Ramos (cell line): ENCODE measurements around the gene WFS1.

Source experiments
- in situ Hi-C: fragments of 300-500 bp; cut with MboI; formaldehyde crosslinking; loops from one replicate; pipeline ENCODE4 v1.14.3; 2022; ENCODE audit warnings: low sequenced_read_pairs; ENCODE audit not compliant: unreplicated experiment

The WFS1 gene

GRCh38 chr4:6269616-6270511 lies at the start of gene WFS1:
TSS of gene WFS1 (plus strand) at chr4:6269850. CDS start at chr4:6277456, 7,606 bp downstream.
- in situ Hi-C loops: no loop called here

- in situ Hi-C loops: no loop called here
Measured at GRCh38 chr4:6221301-6221850, 48.3 kb upstream of the WFS1 start.

GRCh38 chr4:6221851-6222760 lies 47.5 kb upstream of the WFS1 start:
- in situ Hi-C loops: no loop called here

GRCh38 chr4:6222761-6223292 lies 46.8 kb upstream of the WFS1 start:
- in situ Hi-C loops: no loop called here

GRCh38 chr4:6224735-6225134 lies 44.9 kb upstream of the WFS1 start:
- in situ Hi-C loops: no loop called here

- in situ Hi-C loops: no loop called here
Measured at GRCh38 chr4:6225469-6225868, 44.2 kb upstream of the WFS1 start.

- in situ Hi-C loops: no loop called here
Measured at GRCh38 chr4:6226506-6226905, 43.1 kb upstream of the WFS1 start.

GRCh38 chr4:6227412-6228157 lies 42.1 kb upstream of the WFS1 start:
- in situ Hi-C loops: no loop called here

GRCh38 chr4:6228158-6229067 lies 41.2 kb upstream of the WFS1 start:
- in situ Hi-C loops: no loop called here

- in situ Hi-C loops: no loop called here
Measured at GRCh38 chr4:6229095-6229494, 40.6 kb upstream of the WFS1 start.

- in situ Hi-C loops: no loop called here
Measured at GRCh38 chr4:6229671-6230501, 39.8 kb upstream of the WFS1 start.

- in situ Hi-C loops: no loop called here
Measured at GRCh38 chr4:6230502-6230785, 39.2 kb upstream of the WFS1 start.

- in situ Hi-C loops: no loop called here
Measured at GRCh38 chr4:6230827-6231662, 38.6 kb upstream of the WFS1 start.

- in situ Hi-C loops: no loop called here
Measured at GRCh38 chr4:6231663-6232165, 37.9 kb upstream of the WFS1 start.

- in situ Hi-C loops: no loop called here
Measured at GRCh38 chr4:6232836-6233785, 36.5 kb upstream of the WFS1 start.

- in situ Hi-C loops: no loop called here
Measured at GRCh38 chr4:6233929-6234328, 35.7 kb upstream of the WFS1 start.
